GM12878 (cell line): ENCODE data around the gene KRT24. TPM values are rescaled to one million over a fixed set of nuclear protein-coding genes. Genes with fewer than 3 reads are reported as not detected.
A peak's percentile ranks its signal among the peaks of the same experiment; 100 is the strongest.

Experiments used
- ATAC-seq: fragments of 200-7000 bp; cut with Tn5 transposase; 3 replicates; pipeline ENCODE4 v1.9.1; 2020; ENCODE audit warnings: mild to moderate bottlenecking, moderate library complexity
- BruUV-seq: library from RNA; stranded (reverse); fragments of 400-500 nt; replicated peaks from 2 replicates; lab custom pipeline; 2021; lab: Mats Ljungman, UMichigan
- CTCF ChIA-PET: fragments of 300-600 bp; sonication (Branson Sonifier 250); formaldehyde crosslinking; extraction: SDS; loops from one replicate; lab custom pipeline; 2021; ENCODE audit warnings: inconsistent platforms; lab: Yijun Ruan, JAX
- POLR2A ChIA-PET: fragments of 350-600 bp; formaldehyde crosslinking; extraction: SDS; loops from one replicate; lab custom pipeline; 2021; ENCODE audit warnings: inconsistent platforms; lab: Charles Lee
- RAD21 ChIA-PET: fragments of 300-600 bp; sonication (Branson Sonifier 250); formaldehyde crosslinking; loops from one replicate; lab custom pipeline; 2023; ENCODE audit warnings: antibody characterized with exemption; ENCODE audit not compliant: unreplicated experiment; lab: Charles Lee
- SMC1A ChIA-PET: fragments of 300-600 bp; sonication (Branson Sonifier 250); formaldehyde crosslinking; loops from one replicate; lab custom pipeline; 2023; ENCODE audit not compliant: unreplicated experiment, uncharacterized antibody; lab: Charles Lee
- DNase-seq: peaks from one replicate; pipeline ENCODE4 v3.0.0-alpha.2; 2011; ENCODE audit warnings: low read depth, low spot score
- FAIRE-seq: peaks from 3 replicates; lab custom pipeline; 2011; peaks lifted over from hg19 to GRCh38; lab: Jason Lieb, UNC
- H2AFZ ChIP-seq: 2 replicates; pipeline ENCODE4 v1.6.0; 2011; ENCODE audit warnings: low read depth, low read length, control low read depth; ENCODE audit not compliant: control insufficient read depth
- H3K27ac ChIP-seq: 2 replicates; pipeline ENCODE4 v1.5.1; 2011; ENCODE audit warnings: control low read depth; ENCODE audit not compliant: control insufficient read depth, insufficient read depth
- H3K27me3 ChIP-seq, 2 experiments: replicated peaks in 1 of 2; 2 replicates each; pipeline versions ENCODE4 v1.6.0 to v1.6.1; 2011; ENCODE audit warnings: low read length in 1 of 2; ENCODE audit not compliant: control insufficient read depth in 2 of 2, insufficient read depth in 2 of 2
- H3K36me3 ChIP-seq, 2 experiments: 2 replicates each; pipeline ENCODE4 v1.5.1; 2011; ENCODE audit warnings: low read length in 1 of 2; ENCODE audit not compliant: control insufficient read depth in 2 of 2, insufficient read depth in 2 of 2
- H3K4me1 ChIP-seq: 2 replicates; pipeline ENCODE4 v1.6.1; 2011; ENCODE audit warnings: mild to moderate bottlenecking, low read length, moderate library complexity, mixed read lengths; ENCODE audit not compliant: control insufficient read depth, insufficient read depth
- H3K4me2 ChIP-seq: 2 replicates; pipeline ENCODE4 v1.6.0; 2011; ENCODE audit warnings: control low read depth; ENCODE audit not compliant: control insufficient read depth, insufficient read depth
- H3K4me3 ChIP-seq: fragments of 200-600 bp; sonication (generic); 2 replicates; pipeline ENCODE4 v1.5.1; 2016
- H3K79me2 ChIP-seq: 2 replicates; pipeline ENCODE4 v1.6.0; 2011; ENCODE audit warnings: low read length; ENCODE audit not compliant: control insufficient read depth, insufficient read depth
- H3K9ac ChIP-seq: 2 replicates; pipeline ENCODE4 v1.8.0; 2011; ENCODE audit warnings: low read length, control low read depth, mixed read lengths; ENCODE audit not compliant: control insufficient read depth, insufficient read depth
- H3K9me3 ChIP-seq: replicated peaks from 3 replicates; pipeline ENCODE4 v1.5.1; 2011; ENCODE audit warnings: mild to moderate bottlenecking, low read length; ENCODE audit not compliant: control insufficient read depth, insufficient read depth
- H4K20me1 ChIP-seq: 2 replicates; pipeline ENCODE4 v1.6.0; 2011; ENCODE audit not compliant: control insufficient read depth, insufficient read depth
- ATF7 ChIP-seq: fragments of 450-650 bp; IDR thresholded peaks from 2 replicates; pipeline ENCODE4 v1.6.1; 2016; ENCODE audit warnings: low read depth, mild to moderate bottlenecking
- BCL11A ChIP-seq: IDR thresholded peaks from 2 replicates; pipeline ENCODE4 v1.6.1; 2011; ENCODE audit warnings: low read depth, low read length
- CUX1 ChIP-seq: IDR thresholded peaks from 2 replicates; pipeline ENCODE4 v1.6.1; 2012; ENCODE audit warnings: improper control_type of control experiment, low read depth, low read length; ENCODE audit not compliant: insufficient replicate concordance
- EP300 ChIP-seq, 2 experiments: fragments of 150-350 bp in 1 of 2; IDR thresholded peaks; 2 replicates each; pipeline ENCODE4 v1.6.1; 2011 to 2012; ENCODE audit warnings: low read depth in 2 of 2, low read length in 2 of 2, borderline replicate concordance in 1 of 2, improper control_type of control experiment in 1 of 2, inconsistent platforms in 1 of 2; ENCODE audit not compliant: control insufficient read depth in 1 of 2
- FOS ChIP-seq: IDR thresholded peaks from 3 replicates; pipeline ENCODE4 v1.6.1; 2011; ENCODE audit warnings: borderline replicate concordance; ENCODE audit not compliant: insufficient read length; ENCODE audit errors: extremely low read depth
- JUND ChIP-seq: IDR thresholded peaks from 2 replicates; pipeline ENCODE4 v1.6.1; 2012; ENCODE audit warnings: low read depth, mild to moderate bottlenecking, low read length, improper control_type of control experiment, moderate library complexity
- MTA2 ChIP-seq: fragments of 450-650 bp; IDR thresholded peaks from 2 replicates; pipeline ENCODE4 v1.6.1; 2016; ENCODE audit warnings: low read depth, mild to moderate bottlenecking, moderate library complexity
- NBN ChIP-seq: fragments of 450-650 bp; IDR thresholded peaks from 2 replicates; pipeline ENCODE4 v1.6.1; 2016
- NR2C1 ChIP-seq: fragments of 450-650 bp; IDR thresholded peaks from 2 replicates; pipeline ENCODE4 v1.6.1; 2017; ENCODE audit warnings: antibody characterized with exemption, mild to moderate bottlenecking, moderate library complexity
- PRDM15 ChIP-seq: fragments of 450-650 bp; formaldehyde crosslinking; IDR thresholded peaks from 2 replicates; pipeline ENCODE4 v1.4.0; 2020; ENCODE audit warnings: mild to moderate bottlenecking, moderate library complexity
- RBBP5 ChIP-seq: fragments of 200-600 bp; sonication (generic); conservative IDR thresholded peaks from 2 replicates; pipeline ENCODE4 v1.6.1; 2016
- ZNF217 ChIP-seq: fragments of 450-650 bp; IDR thresholded peaks from 2 replicates; pipeline ENCODE4 v1.6.1; 2017; ENCODE audit warnings: antibody characterized with exemption, mild to moderate bottlenecking
- ZNF384 ChIP-seq: IDR thresholded peaks from 2 replicates; pipeline ENCODE4 v1.6.1; 2012; ENCODE audit warnings: low read depth, mild to moderate bottlenecking, low read length, improper control_type of control experiment, borderline replicate concordance
- WGBS: methylation state at CpG from one replicate; pipeline ENCODE4 v1.1.6; 2016; ENCODE audit warnings: low lambda C conversion rate; ENCODE audit not compliant: insufficient replicate concordance, insufficient coverage; ENCODE audit errors: missing lambda C conversion rate; 5-methylcytosine and 5-hydroxymethylcytosine counted together
- in situ Hi-C: fragments of 300-500 bp; cut with MboI; formaldehyde crosslinking; loops from 9 replicates; pipeline ENCODE4 v1.14.3; 2018; ENCODE audit warnings: mixed read lengths
- intact Hi-C: fragments of 100-400 bp; cut with micrococcal nuclease; formaldehyde crosslinking; loops from one replicate; pipeline ENCODE4 v1.14.2; 2022; ENCODE audit not compliant: unreplicated experiment
- polyA plus RNA-seq, 11 experiments: library from polyadenylated mRNA; depleted of rRNA in 4 of 11; unstranded in 6 of 11; stranded (reverse) in 5 of 11; fragments of >200 nt; fragmentation: Nextera tagmentation in 4 of 11; fragmentation: Illumina TruSeq in 1 of 11; extraction: Ambion mirVana in 4 of 11; extraction: Trizol in 1 of 11; gene quantifications; 1 replicate in 1 of 11; 2 replicates in 10 of 11; pipeline versions ENCODE4 v1.2.1 to v1.2.3, GENCODE V29; 2011 to 2016; ENCODE audit warnings: inconsistent platforms in 2 of 11, missing spikeins in 2 of 11, low read depth in 1 of 11
- total RNA-seq, 4 experiments: library from RNA; depleted of rRNA in 3 of 4; stranded (reverse); fragments of >200 nt in 3 of 4; fragmentation: Illumina TruSeq in 1 of 4; extraction: Trizol in 1 of 4; gene quantifications; 2 replicates each; pipeline versions ENCODE4 v1.2.1 to v1.2.3, GENCODE V29; 2013 to 2021

The KRT24 gene
- total and polyA plus RNA-seq, 10 of the 15 experiments (the other 5 are each of a cell fraction or from before 2014, with no cell fraction given): not detected

GRCh38 chr17:40679523-40679907, 24.0 kb downstream of the KRT24 start:
- no peak overlapping the region for H3K4me2 ChIP-seq
- H3K9ac ChIP-seq: no peak overlapping the region
- no peak overlapping the region; the same call in 1 of the 2 replicates for H3K4me3 ChIP-seq
- in situ Hi-C loops (no loop called here), intact Hi-C loops (loop anchor here (5.0 kb wide), 1 partner anchor 98 kb away; no protein-coding TSS in a partner anchor)
- DNase-seq (no peak), ATAC-seq (peak; percentile 76), FAIRE-seq (no peak)
- no peaks in the 10 kb centered on the region for H3K36me3 ChIP-seq
- no peak overlapping the region for H3K27ac ChIP-seq
- TF ChIP-seq NR2C1: no peak
- 0 out of 2 replicates have a peak, but pooled peaks have one; percentile 2 for TF ChIP-seq NBN
- TF ChIP-seq ZNF217: no peak
- peak; percentile 60 for TF ChIP-seq MTA2
- TF ChIP-seq PRDM15 (CRISPR knock-in tag): no peak
- peak; percentile 42; the same call in 1 of the 2 replicates for TF ChIP-seq ATF7
- no peak for TF ChIP-seq FOS
- TF ChIP-seq BCL11A: no peak
- peak; percentile 43; the same call in 1 of the 2 replicates for TF ChIP-seq ZNF384
- TF ChIP-seq JUND: no peak
- no peak for TF ChIP-seq RBBP5
- TF ChIP-seq EP300 (IDR thresholded peaks at IDR 0.05; ENCODE audit: borderline replicate concordance in 1 of 2, control insufficient read depth in 1 of 2, low read depth in 2 of 2, low read length in 2 of 2): peak in 1 of 2 experiments; percentile 29; a peak in 1 of 4 replicates
- peak; percentile 76 for TF ChIP-seq CUX1
- H3K27me3 ChIP-seq: peaks cover 0 to 8% of the 10 kb centered on the region in 2 experiments; a peak in 1 of 4 replicates
- RAD21 ChIA-PET: interaction anchor here (1.0 to 3.1 kb wide), 7 partner anchors 12 to 262 kb away, joined by 3 to 15 read pairs (median 10); partner anchors contain the start of gene TOP2A
- CTCF ChIA-PET: interaction anchor here (1.1 to 4.1 kb wide), 5 partner anchors 15 to 64 kb away, joined by 4 to 18 read pairs (median 8); no protein-coding TSS in a partner anchor
- 3% methylated on average over 2 of the region's 2 CpGs for WGBS
- no peaks in the 10 kb centered on the region for H3K9me3 ChIP-seq
- POLR2A ChIA-PET: interaction anchor here (1.0 to 1.7 kb wide), 3 partner anchors 60 to 65 kb away, joined by 3 read pairs; no protein-coding TSS in a partner anchor
- H3K4me1 ChIP-seq: no peaks in the 10 kb centered on the region
- no peak overlapping the region for H2AFZ ChIP-seq
- H4K20me1 ChIP-seq: no peaks in the 10 kb centered on the region
- SMC1A ChIA-PET: interaction anchor here (0.8 to 9.3 kb wide), 17 partner anchors 9 to 215 kb away, joined by 3 to 58 read pairs (median 4); partner anchors contain the start of gene KRT24
- no TSS peak for BruUV-seq
- H3K79me2 ChIP-seq: no peaks in the 10 kb centered on the region
